Measurements from ENCODE around the gene RPP25. TPM values are rescaled to one million over a fixed set of nuclear protein-coding genes. Genes with fewer than 3 reads are reported as not detected.

The RPP25 gene, protein sequence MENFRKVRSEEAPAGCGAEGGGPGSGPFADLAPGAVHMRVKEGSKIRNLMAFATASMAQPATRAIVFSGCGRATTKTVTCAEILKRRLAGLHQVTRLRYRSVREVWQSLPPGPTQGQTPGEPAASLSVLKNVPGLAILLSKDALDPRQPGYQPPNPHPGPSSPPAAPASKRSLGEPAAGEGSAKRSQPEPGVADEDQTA
- total RNA-seq (ENCODE audit: low replicate concordance): 4.1 and 8.8 TPM in 2 replicates

DNA sequence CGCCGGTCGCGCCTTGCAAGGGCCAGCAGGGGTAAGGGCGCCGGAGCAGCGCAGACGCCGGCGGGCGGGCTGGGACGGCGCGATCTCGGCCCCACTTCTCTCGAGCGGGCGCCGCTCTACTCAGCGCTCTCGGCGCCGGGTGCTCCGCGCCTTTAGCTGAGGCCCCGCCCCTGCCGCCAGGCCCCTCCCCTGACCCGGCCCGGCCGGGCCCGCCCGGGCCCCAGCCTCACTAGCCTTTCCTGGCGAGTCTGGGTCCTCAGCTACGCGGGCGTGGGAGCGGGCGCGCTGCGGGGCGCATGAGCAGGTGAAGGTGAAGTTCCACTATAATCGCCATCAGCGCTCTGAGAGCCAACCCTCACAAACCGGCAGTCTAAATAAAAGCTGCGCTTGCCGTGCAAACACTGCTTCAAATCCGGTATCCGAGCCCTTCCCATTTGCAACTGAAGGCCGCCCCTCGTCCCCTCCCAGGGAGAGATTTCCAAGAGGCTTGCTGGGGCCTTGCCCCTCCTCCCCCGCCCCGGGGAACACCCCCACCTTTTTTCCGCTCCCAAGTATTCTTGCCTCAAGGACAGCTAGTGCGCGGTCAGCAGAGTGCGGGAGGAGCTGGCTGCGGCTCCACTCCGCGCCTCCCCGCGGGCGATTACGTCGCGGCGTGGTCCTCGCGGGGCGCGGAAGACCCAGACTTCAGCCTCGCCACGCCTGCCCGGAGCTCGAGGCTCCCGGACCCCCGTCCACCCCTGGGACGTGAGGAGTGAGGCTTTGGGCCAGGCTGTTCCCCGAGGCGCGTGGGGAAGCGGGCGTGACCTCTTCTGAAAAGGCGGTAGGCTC, at the start of gene RPP25:
Gene RPP25 (minus strand): TSS at position 125 of the 828 bp plus-strand sequence. CDS start 189 bp downstream, outside the sequence.
- TF ChIP-seq, protein P1, sequence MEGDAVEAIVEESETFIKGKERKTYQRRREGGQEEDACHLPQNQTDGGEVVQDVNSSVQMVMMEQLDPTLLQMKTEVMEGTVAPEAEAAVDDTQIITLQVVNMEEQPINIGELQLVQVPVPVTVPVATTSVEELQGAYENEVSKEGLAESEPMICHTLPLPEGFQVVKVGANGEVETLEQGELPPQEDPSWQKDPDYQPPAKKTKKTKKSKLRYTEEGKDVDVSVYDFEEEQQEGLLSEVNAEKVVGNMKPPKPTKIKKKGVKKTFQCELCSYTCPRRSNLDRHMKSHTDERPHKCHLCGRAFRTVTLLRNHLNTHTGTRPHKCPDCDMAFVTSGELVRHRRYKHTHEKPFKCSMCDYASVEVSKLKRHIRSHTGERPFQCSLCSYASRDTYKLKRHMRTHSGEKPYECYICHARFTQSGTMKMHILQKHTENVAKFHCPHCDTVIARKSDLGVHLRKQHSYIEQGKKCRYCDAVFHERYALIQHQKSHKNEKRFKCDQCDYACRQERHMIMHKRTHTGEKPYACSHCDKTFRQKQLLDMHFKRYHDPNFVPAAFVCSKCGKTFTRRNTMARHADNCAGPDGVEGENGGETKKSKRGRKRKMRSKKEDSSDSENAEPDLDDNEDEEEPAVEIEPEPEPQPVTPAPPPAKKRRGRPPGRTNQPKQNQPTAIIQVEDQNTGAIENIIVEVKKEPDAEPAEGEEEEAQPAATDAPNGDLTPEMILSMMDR (IDR thresholded peaks at IDR 0.05; ENCODE audit: insufficient read depth, low read length): no peak
- peak; percentile 73 for DNase-seq (ENCODE audit: low read depth)
- peak within 1 kb of the TSS; percentile 64 for H3K4me3 ChIP-seq (ENCODE audit: low read depth, low read length)

DNA sequence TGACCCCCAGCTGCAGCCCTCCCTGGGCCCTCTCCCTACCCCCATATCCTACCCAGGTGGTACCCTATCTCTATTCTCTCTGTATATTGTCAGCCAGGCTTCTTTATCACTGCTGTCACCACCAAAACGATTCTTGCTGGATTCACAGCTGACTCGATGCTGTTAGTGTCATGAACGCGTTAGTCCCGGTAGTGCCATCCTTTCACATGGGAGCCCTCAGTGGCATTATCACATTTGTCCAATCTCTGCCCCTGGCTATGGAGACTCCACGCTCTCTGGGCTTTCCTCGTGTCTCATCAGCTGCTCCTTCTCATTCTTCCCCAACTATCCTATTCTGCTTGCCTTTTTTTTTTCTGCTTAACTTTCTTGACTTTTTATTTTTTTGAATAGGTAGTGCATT, 45.8 kb upstream of the RPP25 start:
- TF ChIP-seq, protein P1 (IDR thresholded peaks at IDR 0.05; ENCODE audit: insufficient read depth, low read length): no peak
- H3K4me3 ChIP-seq (ENCODE audit: low read depth, low read length): no peak overlapping the region
- no peak for DNase-seq (ENCODE audit: low read depth)

DNA sequence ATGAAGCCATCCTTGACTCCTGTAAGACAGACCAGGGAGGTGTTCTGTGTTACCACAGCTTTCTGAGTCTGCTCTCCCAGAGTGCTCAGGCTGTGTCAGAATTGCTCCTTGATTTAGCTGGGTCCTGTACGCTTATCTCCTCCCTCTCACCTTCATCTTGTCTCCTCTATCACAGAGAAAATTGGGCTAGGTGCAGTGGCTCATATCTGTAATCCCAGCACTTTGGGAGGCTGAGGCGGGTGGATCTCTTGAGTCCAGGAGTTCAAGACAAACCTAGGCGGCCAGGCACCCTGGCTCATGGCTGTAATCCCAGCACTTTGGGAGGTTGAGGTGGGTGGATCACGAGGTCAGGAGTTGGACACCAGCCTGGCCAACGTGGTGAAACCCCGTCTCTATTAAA, 44.7 kb upstream of the RPP25 start:
- H3K4me3 ChIP-seq (ENCODE audit: low read depth, low read length): no peak overlapping the region
- TF ChIP-seq, protein P1 (IDR thresholded peaks at IDR 0.05; ENCODE audit: insufficient read depth, low read length): no peak
- no peak for DNase-seq (ENCODE audit: low read depth)

DNA sequence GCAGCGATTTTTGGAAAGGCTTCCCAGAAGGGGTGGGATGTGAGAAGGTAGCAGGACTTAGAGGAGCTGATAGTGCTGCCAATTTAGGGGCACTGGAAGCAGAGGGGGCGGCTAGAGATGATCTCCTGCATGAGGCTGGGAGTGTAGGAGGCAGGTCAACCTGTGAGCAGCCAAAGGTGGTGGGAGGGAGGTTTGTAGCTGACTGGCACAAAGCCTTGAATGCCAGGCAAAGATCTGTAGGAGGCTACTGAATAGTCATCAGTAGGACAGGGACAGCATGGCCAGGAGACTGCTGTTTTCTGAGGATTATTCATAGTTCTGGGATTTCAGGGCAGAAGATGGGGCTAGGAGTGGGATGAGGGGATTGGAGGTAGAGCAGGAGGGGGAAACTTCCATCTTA, 41.0 kb upstream of the RPP25 start:
- no peak for DNase-seq (ENCODE audit: low read depth)
- H3K4me3 ChIP-seq (ENCODE audit: low read depth, low read length): no peak overlapping the region
- TF ChIP-seq, protein P1 (IDR thresholded peaks at IDR 0.05; ENCODE audit: insufficient read depth, low read length): no peak

DNA sequence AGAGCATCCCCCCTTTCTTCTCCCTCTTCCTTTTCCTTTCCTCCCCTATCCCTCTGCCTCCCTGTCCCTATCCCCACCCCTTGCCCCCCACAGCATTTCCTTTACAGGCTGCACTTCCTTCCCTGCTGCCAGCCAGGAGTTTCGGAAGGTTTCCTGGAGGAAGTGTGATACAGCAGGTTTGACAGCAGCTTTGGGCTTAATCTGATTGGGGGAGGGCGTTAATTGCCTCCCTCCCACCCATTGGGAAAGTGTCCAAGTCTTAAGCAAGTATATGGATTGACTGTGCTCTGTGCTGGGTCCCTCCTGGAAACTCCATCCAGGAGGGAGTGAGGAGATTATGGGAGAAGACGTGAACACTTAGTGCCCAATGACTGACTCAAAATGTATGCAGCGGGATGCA, 40.6 kb upstream of the RPP25 start:
- DNase-seq (ENCODE audit: low read depth): no peak
- TF ChIP-seq, protein P1 (IDR thresholded peaks at IDR 0.05; ENCODE audit: insufficient read depth, low read length): no peak
- H3K4me3 ChIP-seq (ENCODE audit: low read depth, low read length): no peak overlapping the region

DNA sequence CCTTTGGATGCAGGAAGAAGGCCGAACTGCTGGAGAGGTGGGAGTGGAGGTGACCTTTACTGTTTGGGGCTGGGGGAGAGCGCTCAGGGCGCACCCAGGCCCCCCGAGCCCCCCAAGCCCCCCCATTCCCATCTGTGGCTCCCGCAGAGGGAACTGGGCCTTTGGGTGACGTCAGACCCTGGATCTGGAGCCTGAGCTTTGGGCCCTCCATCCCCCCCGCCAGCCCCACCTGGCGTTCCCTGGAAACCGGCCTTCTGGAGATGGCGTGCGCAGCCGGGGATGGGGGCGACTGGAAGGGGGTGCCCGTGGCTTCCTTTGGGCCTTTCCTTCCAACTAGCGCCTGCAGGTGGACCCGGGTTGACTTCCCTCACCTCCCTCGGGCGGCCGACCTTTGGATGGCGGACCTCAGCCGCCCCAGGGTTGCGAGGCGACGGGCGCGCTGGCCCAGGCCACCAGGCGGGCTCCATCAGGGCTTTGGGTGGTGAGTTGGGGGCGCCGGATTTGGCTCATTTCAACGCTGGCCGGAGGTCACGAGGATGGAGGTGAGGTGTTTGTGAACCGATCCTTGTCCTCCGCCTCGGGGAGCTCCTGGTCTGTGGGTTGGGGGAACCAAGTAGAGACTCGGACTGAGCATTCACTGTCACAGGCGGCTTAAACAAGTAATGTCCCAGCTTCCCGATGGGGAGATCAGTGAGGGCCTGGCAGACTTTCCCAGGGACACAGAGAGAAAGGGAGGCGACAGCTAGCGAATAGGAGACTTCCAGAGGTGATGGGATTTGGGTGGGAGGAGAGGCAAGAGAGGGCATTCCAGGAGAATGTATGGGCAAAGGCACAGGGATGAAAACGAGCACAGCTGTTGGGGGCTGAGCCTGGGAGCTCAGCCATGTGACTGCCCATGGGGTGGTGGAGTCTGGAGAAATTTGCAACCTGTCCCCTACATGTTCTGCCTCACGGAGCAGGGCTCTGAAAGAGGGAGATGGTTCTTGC, 39.5 kb upstream of the RPP25 start:
- TF ChIP-seq, protein P1 (IDR thresholded peaks at IDR 0.05; ENCODE audit: insufficient read depth, low read length): no peak
- DNase-seq (ENCODE audit: low read depth): no peak
- H3K4me3 ChIP-seq (ENCODE audit: low read depth, low read length): peak overlapping the region; percentile 77

Data from fibroblast of the aortic adventitia (primary cell).